Vagina (tissue), 2 donors: Measurements from ENCODE around the gene OR1D5.

Source experiments
- POLR2A ChIP-seq, 2 donors: fragments of 450-650 bp; IDR thresholded peaks; one replicate each; pipeline ENCODE4 v1.6.1; 2017; ENCODE audit warnings: antibody characterized with exemption in 2 of 2, mild to moderate bottlenecking in 2 of 2, moderate library complexity in 2 of 2
- POLR2AphosphoS5 ChIP-seq, 2 donors: sonication (generic); formaldehyde crosslinking; IDR thresholded peaks; one replicate each; pipeline ENCODE4 v1.9.0; 2017; ENCODE audit warnings: antibody characterized with exemption in 2 of 2, mild to moderate bottlenecking in 2 of 2, low read depth in 1 of 2; ENCODE audit not compliant: insufficient read depth in 1 of 2
- TF ChIP-seq, protein P1 (sequence below), 3 experiments: fragments of 450-650 bp in 2 of 3; fragments of 200-600 bp in 1 of 3; sonication (generic) in 1 of 3; IDR thresholded peaks; one replicate each; pipeline ENCODE4 v1.5.1; 2017 to 2019; ENCODE audit warnings: antibody characterized with exemption in 3 of 3, mild to moderate bottlenecking in 2 of 3, moderate library complexity in 2 of 3

DNA sequence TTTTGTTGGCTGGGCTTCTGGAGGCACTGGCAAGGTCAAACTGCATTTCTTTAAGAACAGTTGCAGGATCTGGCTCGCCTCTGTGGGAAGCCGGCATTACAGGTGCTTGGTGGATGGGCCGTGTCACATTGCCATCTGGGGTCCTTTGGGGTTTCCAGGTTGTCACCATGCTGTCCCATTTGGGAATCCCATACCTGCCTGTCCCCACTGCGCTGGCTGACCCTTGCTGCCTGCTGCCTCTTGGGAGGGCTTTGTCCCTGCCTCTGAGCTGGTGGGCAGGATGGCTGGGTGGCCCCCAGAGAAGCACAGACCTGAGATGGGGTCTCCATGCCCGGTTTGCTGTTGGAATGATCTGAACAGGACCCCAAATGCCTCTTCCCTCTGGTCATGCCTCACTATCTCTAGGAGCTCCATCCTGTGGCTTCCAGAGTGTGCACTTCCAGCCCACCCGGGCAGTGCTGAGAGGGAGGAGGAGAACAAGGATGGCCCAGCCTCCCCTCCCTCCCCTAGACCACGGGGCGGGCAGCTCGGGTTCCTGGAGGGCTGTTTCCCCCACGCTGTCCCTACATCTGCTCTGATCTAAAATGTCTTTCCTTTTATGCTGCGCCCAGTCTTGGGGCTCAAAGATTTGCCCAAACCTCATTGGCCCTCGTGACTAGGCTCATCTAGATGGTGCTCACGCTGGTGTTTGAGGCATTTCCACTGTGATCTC is 28.0 kb downstream of the OR1D5 start:
- TF ChIP-seq, protein P1, sequence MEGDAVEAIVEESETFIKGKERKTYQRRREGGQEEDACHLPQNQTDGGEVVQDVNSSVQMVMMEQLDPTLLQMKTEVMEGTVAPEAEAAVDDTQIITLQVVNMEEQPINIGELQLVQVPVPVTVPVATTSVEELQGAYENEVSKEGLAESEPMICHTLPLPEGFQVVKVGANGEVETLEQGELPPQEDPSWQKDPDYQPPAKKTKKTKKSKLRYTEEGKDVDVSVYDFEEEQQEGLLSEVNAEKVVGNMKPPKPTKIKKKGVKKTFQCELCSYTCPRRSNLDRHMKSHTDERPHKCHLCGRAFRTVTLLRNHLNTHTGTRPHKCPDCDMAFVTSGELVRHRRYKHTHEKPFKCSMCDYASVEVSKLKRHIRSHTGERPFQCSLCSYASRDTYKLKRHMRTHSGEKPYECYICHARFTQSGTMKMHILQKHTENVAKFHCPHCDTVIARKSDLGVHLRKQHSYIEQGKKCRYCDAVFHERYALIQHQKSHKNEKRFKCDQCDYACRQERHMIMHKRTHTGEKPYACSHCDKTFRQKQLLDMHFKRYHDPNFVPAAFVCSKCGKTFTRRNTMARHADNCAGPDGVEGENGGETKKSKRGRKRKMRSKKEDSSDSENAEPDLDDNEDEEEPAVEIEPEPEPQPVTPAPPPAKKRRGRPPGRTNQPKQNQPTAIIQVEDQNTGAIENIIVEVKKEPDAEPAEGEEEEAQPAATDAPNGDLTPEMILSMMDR (IDR thresholded peaks at IDR 0.05), result no peak
- no peak for TF ChIP-seq POLR2A (IDR thresholded peaks at IDR 0.05)
- TF ChIP-seq POLR2AphosphoS5 (IDR thresholded peaks at IDR 0.05; ENCODE audit: insufficient read depth in 1 of 2, low read depth in 1 of 2), result no peak
